Liver (tissue), 9 donors: Measurements from ENCODE around the gene TEX2. TPM values are rescaled to one million over a fixed set of nuclear protein-coding genes. Genes with fewer than 3 reads are reported as not detected.
A peak's percentile ranks its signal among the peaks of the same experiment; 100 is the strongest.

Experiments
- DNase-seq: peaks from one replicate; pipeline ENCODE4 v3.0.0-alpha.2; 2017; ENCODE audit warnings: low spot score
- H3K27ac ChIP-seq, 2 donors: one replicate each; pipeline ENCODE4 v1.7.0; 2013; ENCODE audit warnings: inconsistent platforms in 2 of 2, low read length in 2 of 2, control low read depth in 1 of 2, low read depth in 1 of 2, mild to moderate bottlenecking in 1 of 2
- H3K27me3 ChIP-seq, 4 donors: one replicate each; pipeline versions ENCODE4 v1.6.1 to v1.7.0; 2013; ENCODE audit warnings: low read length in 3 of 4, inconsistent platforms in 1 of 4, mild to moderate bottlenecking in 1 of 4, moderate library complexity in 1 of 4; ENCODE audit not compliant: control insufficient read depth in 4 of 4, insufficient read depth in 4 of 4
- H3K36me3 ChIP-seq, 4 donors: one replicate each; pipeline versions ENCODE4 v1.6.1 to v1.7.0; 2013; ENCODE audit warnings: low read length in 3 of 4, mild to moderate bottlenecking in 3 of 4, low read depth in 1 of 4, moderate library complexity in 1 of 4; ENCODE audit not compliant: control insufficient read depth in 4 of 4, insufficient read depth in 3 of 4
- H3K4me1 ChIP-seq, 4 donors: one replicate each; pipeline versions ENCODE4 v1.6.1 to v1.7.0; 2013; ENCODE audit warnings: low read length in 3 of 4, mild to moderate bottlenecking in 3 of 4, moderate library complexity in 1 of 4; ENCODE audit not compliant: control insufficient read depth in 4 of 4, insufficient read depth in 4 of 4
- H3K4me3 ChIP-seq, 3 donors: one replicate each; pipeline versions ENCODE4 v1.6.1 to v1.7.0; 2013; ENCODE audit warnings: low read length in 3 of 3, control low read depth in 1 of 3, low read depth in 1 of 3, mild to moderate bottlenecking in 1 of 3
- H3K9ac ChIP-seq, 2 donors: one replicate each; pipeline ENCODE4 v1.7.0; 2013; ENCODE audit warnings: low read length in 2 of 2, mild to moderate bottlenecking in 2 of 2, moderate library complexity in 2 of 2, control low read depth in 1 of 2, low read depth in 1 of 2
- H3K9me3 ChIP-seq, 4 donors: one replicate each; pipeline versions ENCODE4 v1.6.1 to v1.7.0; 2013; ENCODE audit warnings: low read length in 3 of 4; ENCODE audit not compliant: control insufficient read depth in 4 of 4
- EGR1 ChIP-seq, 2 donors: IDR thresholded peaks; 2 replicates each; pipeline ENCODE4 v1.6.1; 2016 to 2018; ENCODE audit warnings: antibody characterized with exemption in 2 of 2, low read depth in 2 of 2
- FOXA1 ChIP-seq: IDR thresholded peaks from 2 replicates; pipeline ENCODE4 v1.6.1; 2016; ENCODE audit warnings: antibody characterized with exemption
- FOXA2 ChIP-seq: IDR thresholded peaks from 2 replicates; pipeline ENCODE4 v1.6.1; 2016; ENCODE audit warnings: antibody characterized with exemption
- HNF4A ChIP-seq, 2 donors: conservative IDR thresholded peaks; 2 replicates each; pipeline ENCODE4 v1.6.1; 2016; ENCODE audit warnings: antibody characterized with exemption in 2 of 2, mild to moderate bottlenecking in 2 of 2
- HNF4G ChIP-seq: IDR thresholded peaks from 2 replicates; pipeline ENCODE4 v1.6.1; 2016; ENCODE audit warnings: antibody characterized with exemption
- JUND ChIP-seq, 2 donors: IDR thresholded peaks; 2 replicates each; pipeline ENCODE4 v1.6.1; 2016; ENCODE audit warnings: antibody characterized with exemption in 2 of 2
- MAX ChIP-seq: IDR thresholded peaks from 2 replicates; pipeline ENCODE4 v1.6.1; 2016; ENCODE audit warnings: antibody characterized with exemption
- NR2F2 ChIP-seq: IDR thresholded peaks from 2 replicates; pipeline ENCODE4 v1.6.1; 2016; ENCODE audit warnings: antibody characterized with exemption
- RAD21 ChIP-seq, 2 donors: IDR thresholded peaks; 2 replicates each; pipeline ENCODE4 v1.6.1; 2016; ENCODE audit warnings: antibody characterized with exemption in 2 of 2, mild to moderate bottlenecking in 2 of 2
- REST ChIP-seq: IDR thresholded peaks from 2 replicates; pipeline ENCODE4 v1.6.1; 2016; ENCODE audit warnings: antibody characterized with exemption, mild to moderate bottlenecking
- RXRA ChIP-seq, 2 donors: IDR thresholded peaks; 2 replicates each; pipeline ENCODE4 v1.6.1; 2017 to 2018; ENCODE audit warnings: antibody characterized with exemption in 2 of 2, mild to moderate bottlenecking in 1 of 2
- SP1 ChIP-seq: IDR thresholded peaks from 2 replicates; pipeline ENCODE4 v1.6.1; 2018; ENCODE audit warnings: antibody characterized with exemption, mild to moderate bottlenecking
- TAF1 ChIP-seq: conservative IDR thresholded peaks from 2 replicates; pipeline ENCODE4 v1.6.1; 2016; ENCODE audit warnings: antibody characterized with exemption, mild to moderate bottlenecking
- YY1 ChIP-seq: IDR thresholded peaks from 2 replicates; pipeline ENCODE4 v1.6.1; 2016; ENCODE audit warnings: antibody characterized with exemption, mild to moderate bottlenecking
- WGBS: extraction: QIAGEN DNeasy Blood & Tissue Kit; methylation state at CpG from one replicate; pipeline ENCODE4 v1.1.7; 2013; 5-methylcytosine and 5-hydroxymethylcytosine counted together
- polyA plus RNA-seq, 2 donors: library from polyadenylated mRNA; stranded (reverse) in 1 of 2; unstranded in 1 of 2; fragments of 200-250 nt in 1 of 2; fragments of >200 nt in 1 of 2; fragmentation: Nextera tagmentation in 1 of 2; extraction: Ambion mirVana in 1 of 2; gene quantifications; one replicate each; pipeline versions ENCODE4 v1.2.1 to v1.2.3, GENCODE V29; 2013 to 2015
- total RNA-seq, 2 donors: library from RNA; depleted of rRNA; stranded (reverse); fragments of >200 nt; gene quantifications; one replicate each; pipeline ENCODE4 v1.2.3, GENCODE V29; 2014
- TF ChIP-seq, protein P1 (sequence below): fragments of 150-350 bp; IDR thresholded peaks from 2 replicates; pipeline ENCODE4 v1.5.1; 2017; ENCODE audit warnings: improper control_type of control experiment, low read depth, low read length; ENCODE audit not compliant: missing input control
- TF ChIP-seq, protein P2 (sequence below): IDR thresholded peaks from 2 replicates; pipeline ENCODE4 v1.6.1; 2016; ENCODE audit warnings: antibody characterized with exemption
- TF ChIP-seq, protein P3 (sequence below): IDR thresholded peaks from 2 replicates; pipeline ENCODE4 v1.6.1; 2016; ENCODE audit warnings: antibody characterized with exemption
- donor health status: healthy.
- donor health status: healthy.
- donor health status: healthy.
- donor health status: healthy.
- donor health status: healthy.

TEX2 gene
- total and polyA plus RNA-seq, 4 donors, result 15.9 to 39.8 (median 28.2) TPM

DNA sequence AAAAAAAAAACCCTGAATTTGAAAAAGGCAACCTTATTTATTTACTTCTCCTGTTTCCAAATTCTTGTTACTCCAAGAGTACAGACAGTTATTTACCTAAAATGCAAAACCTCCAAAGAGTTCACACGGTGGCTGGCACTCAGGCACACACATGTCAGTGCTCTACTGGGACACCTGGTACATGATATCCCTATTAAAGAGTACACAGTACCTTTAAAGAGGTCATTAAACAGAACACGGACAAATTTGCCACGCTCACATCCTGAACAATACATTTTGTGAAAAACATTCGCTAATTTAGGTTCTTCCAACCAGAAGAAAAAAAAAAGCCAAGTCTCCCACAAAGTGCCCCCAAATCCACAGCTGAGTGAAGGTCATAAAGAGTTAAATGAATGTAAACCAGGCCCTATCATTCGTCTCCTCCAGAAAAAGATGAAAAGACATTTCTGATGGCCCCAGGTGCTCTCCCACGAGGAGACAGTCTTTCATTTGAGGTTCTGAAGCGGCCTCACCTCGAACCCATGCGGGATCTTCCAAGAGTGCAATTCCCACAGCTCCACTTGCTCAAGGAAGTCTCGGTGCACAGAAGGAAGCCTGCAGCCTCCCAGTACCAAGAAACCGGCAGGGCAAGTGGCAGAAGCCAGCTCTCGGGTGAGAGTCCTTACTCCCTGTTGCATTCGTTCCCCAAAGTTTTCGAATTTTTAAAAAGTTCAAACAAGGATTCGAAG lies 134.1 kb downstream of the TEX2 start:
- Histone ChIP-seq H3K4me3 (peak overlapping the region; percentile 77 to 98 (median 77)), H3K36me3 (peaks cover 0 to 2% (median under 1%) of the 10 kb centered on the region in 4 donors), H3K4me1 (peaks cover 10 to 28% (median 23%) of the 10 kb centered on the region in 4 donors), H3K9ac (peak overlapping the region; percentile 94 to 95), H3K27me3 (no peaks in the 10 kb centered on the region), H3K27ac (peak overlapping the region; percentile 94 to 97), H3K9me3 (no peaks in the 10 kb centered on the region)
- TF ChIP-seq EGR1 (IDR thresholded peaks at IDR 0.05; ENCODE audit: low read depth in 2 of 2) (no peak), TAF1 (peak; percentile 34), MAX (no peak), NR2F2 (no peak), RAD21 (IDR thresholded peaks at IDR 0.05) (no peak)
- TF ChIP-seq, protein P1, sequence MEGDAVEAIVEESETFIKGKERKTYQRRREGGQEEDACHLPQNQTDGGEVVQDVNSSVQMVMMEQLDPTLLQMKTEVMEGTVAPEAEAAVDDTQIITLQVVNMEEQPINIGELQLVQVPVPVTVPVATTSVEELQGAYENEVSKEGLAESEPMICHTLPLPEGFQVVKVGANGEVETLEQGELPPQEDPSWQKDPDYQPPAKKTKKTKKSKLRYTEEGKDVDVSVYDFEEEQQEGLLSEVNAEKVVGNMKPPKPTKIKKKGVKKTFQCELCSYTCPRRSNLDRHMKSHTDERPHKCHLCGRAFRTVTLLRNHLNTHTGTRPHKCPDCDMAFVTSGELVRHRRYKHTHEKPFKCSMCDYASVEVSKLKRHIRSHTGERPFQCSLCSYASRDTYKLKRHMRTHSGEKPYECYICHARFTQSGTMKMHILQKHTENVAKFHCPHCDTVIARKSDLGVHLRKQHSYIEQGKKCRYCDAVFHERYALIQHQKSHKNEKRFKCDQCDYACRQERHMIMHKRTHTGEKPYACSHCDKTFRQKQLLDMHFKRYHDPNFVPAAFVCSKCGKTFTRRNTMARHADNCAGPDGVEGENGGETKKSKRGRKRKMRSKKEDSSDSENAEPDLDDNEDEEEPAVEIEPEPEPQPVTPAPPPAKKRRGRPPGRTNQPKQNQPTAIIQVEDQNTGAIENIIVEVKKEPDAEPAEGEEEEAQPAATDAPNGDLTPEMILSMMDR, result no peak
- DNase-seq, result no peak
- 3% methylated on average over 15 of the region's 15 CpGs for WGBS

DNA sequence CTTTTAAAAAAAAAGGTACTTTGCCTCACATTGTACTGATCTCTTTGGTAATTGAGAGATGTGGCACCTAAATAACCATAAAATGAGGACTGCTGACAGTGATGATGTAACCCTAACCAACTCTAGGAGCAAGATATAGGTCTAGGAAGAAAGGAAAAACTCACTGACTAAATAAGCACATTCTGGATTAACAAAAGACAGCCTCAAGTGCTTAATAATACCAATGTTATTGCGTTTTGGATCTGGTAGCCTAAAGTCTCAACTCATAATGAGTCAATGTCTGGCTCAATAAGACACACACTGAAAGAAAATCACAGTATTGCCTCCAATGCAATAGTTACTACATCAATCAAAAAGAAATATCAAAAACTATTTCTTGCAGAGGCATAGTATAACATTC lies 136.1 kb downstream of the TEX2 start:
- Histone ChIP-seq H3K9ac (no peak overlapping the region), H3K4me3 (peak overlapping the region in 1 of 3 donors; percentile 29), H3K36me3 (peaks cover 0 to 3% (median under 1%) of the 10 kb centered on the region in 4 donors), H3K27me3 (no peaks in the 10 kb centered on the region), H3K9me3 (no peaks in the 10 kb centered on the region), H3K4me1 (peaks cover 14 to 39% (median 32%) of the 10 kb centered on the region in 4 donors), H3K27ac (peak overlapping the region; percentile 26 to 48)
- no peak for TF ChIP-seq HNF4A (conservative IDR thresholded peaks at IDR 0.05)
- no peak for TF ChIP-seq RXRA (IDR thresholded peaks at IDR 0.05)
- TF ChIP-seq NR2F2, result no peak
- whole genome bisulfite sequencing, result 81% methylated on average over 1 of the region's 1 CpG
- no peak for DNase-seq

- WGBS, result 79% methylated on average over 3 of the region's 3 CpGs
- no peak overlapping the region for H3K9ac ChIP-seq
- H3K9me3 ChIP-seq, result no peaks in the 10 kb centered on the region
- TF ChIP-seq, protein P2, sequence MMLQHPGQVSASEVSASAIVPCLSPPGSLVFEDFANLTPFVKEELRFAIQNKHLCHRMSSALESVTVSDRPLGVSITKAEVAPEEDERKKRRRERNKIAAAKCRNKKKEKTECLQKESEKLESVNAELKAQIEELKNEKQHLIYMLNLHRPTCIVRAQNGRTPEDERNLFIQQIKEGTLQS, result no peak
- TF ChIP-seq RAD21 (IDR thresholded peaks at IDR 0.05), result no peak
- TF ChIP-seq FOXA2, result no peak
- no peak for TF ChIP-seq REST
- TF ChIP-seq EGR1 (IDR thresholded peaks at IDR 0.05; ENCODE audit: low read depth in 2 of 2), result no peak
- TF ChIP-seq, protein P1, result no peak
- no peak for TF ChIP-seq YY1
- TF ChIP-seq RXRA (IDR thresholded peaks at IDR 0.05), result no peak
- TF ChIP-seq, protein P3, sequence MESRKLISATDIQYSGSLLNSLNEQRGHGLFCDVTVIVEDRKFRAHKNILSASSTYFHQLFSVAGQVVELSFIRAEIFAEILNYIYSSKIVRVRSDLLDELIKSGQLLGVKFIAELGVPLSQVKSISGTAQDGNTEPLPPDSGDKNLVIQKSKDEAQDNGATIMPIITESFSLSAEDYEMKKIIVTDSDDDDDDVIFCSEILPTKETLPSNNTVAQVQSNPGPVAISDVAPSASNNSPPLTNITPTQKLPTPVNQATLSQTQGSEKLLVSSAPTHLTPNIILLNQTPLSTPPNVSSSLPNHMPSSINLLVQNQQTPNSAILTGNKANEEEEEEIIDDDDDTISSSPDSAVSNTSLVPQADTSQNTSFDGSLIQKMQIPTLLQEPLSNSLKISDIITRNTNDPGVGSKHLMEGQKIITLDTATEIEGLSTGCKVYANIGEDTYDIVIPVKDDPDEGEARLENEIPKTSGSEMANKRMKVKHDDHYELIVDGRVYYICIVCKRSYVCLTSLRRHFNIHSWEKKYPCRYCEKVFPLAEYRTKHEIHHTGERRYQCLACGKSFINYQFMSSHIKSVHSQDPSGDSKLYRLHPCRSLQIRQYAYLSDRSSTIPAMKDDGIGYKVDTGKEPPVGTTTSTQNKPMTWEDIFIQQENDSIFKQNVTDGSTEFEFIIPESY, result no peak
- TF ChIP-seq JUND (IDR thresholded peaks at IDR 0.05), result no peak
- no peak for TF ChIP-seq FOXA1
- TF ChIP-seq HNF4G, result no peak
- no peak for TF ChIP-seq SP1
- no peak for DNase-seq
- H3K36me3 ChIP-seq, result peaks cover 0 to 5% (median under 1%) of the 10 kb centered on the region in 4 donors
- no peaks in the 10 kb centered on the region for H3K27me3 ChIP-seq
- no peak overlapping the region for H3K4me3 ChIP-seq
- peaks cover 23 to 46% (median 38%) of the 10 kb centered on the region in 4 donors for H3K4me1 ChIP-seq
- H3K27ac ChIP-seq, result peak overlapping the region; percentile 33 to 48
Observed at GRCh38 chr17:64125937-64126336, 137.1 kb downstream of the TEX2 start.
